ENCODE data around the gene LAMA3. TPM values are rescaled to one million over a fixed set of nuclear protein-coding genes. Genes with fewer than 3 reads are reported as not detected.

LAMA3 gene
- total and polyA plus RNA-seq, 2 experiments from 2014 or later: 3.9 to 4.9 TPM

DNA sequence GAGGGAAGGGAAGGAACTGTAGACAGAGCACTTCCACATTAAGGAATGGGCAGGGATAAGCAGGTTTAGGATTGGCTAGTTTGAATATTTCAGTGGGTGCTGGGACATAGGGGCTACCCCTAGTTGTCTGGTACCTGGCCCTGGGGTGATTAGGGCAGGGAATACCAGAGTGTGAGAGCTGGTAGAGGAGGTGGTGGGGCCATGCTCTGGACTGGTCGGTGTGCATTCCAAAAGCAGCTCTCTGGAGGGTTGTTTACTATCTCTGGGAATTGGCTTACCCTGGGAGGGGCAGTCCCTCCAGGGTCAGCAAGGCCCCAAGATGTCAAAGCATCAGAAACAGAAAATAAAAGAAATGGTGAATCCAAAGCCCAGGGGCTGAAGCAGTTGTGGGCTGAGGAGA is 103.8 kb downstream of the LAMA3 start (continued):
- TF ChIP-seq, protein P1, sequence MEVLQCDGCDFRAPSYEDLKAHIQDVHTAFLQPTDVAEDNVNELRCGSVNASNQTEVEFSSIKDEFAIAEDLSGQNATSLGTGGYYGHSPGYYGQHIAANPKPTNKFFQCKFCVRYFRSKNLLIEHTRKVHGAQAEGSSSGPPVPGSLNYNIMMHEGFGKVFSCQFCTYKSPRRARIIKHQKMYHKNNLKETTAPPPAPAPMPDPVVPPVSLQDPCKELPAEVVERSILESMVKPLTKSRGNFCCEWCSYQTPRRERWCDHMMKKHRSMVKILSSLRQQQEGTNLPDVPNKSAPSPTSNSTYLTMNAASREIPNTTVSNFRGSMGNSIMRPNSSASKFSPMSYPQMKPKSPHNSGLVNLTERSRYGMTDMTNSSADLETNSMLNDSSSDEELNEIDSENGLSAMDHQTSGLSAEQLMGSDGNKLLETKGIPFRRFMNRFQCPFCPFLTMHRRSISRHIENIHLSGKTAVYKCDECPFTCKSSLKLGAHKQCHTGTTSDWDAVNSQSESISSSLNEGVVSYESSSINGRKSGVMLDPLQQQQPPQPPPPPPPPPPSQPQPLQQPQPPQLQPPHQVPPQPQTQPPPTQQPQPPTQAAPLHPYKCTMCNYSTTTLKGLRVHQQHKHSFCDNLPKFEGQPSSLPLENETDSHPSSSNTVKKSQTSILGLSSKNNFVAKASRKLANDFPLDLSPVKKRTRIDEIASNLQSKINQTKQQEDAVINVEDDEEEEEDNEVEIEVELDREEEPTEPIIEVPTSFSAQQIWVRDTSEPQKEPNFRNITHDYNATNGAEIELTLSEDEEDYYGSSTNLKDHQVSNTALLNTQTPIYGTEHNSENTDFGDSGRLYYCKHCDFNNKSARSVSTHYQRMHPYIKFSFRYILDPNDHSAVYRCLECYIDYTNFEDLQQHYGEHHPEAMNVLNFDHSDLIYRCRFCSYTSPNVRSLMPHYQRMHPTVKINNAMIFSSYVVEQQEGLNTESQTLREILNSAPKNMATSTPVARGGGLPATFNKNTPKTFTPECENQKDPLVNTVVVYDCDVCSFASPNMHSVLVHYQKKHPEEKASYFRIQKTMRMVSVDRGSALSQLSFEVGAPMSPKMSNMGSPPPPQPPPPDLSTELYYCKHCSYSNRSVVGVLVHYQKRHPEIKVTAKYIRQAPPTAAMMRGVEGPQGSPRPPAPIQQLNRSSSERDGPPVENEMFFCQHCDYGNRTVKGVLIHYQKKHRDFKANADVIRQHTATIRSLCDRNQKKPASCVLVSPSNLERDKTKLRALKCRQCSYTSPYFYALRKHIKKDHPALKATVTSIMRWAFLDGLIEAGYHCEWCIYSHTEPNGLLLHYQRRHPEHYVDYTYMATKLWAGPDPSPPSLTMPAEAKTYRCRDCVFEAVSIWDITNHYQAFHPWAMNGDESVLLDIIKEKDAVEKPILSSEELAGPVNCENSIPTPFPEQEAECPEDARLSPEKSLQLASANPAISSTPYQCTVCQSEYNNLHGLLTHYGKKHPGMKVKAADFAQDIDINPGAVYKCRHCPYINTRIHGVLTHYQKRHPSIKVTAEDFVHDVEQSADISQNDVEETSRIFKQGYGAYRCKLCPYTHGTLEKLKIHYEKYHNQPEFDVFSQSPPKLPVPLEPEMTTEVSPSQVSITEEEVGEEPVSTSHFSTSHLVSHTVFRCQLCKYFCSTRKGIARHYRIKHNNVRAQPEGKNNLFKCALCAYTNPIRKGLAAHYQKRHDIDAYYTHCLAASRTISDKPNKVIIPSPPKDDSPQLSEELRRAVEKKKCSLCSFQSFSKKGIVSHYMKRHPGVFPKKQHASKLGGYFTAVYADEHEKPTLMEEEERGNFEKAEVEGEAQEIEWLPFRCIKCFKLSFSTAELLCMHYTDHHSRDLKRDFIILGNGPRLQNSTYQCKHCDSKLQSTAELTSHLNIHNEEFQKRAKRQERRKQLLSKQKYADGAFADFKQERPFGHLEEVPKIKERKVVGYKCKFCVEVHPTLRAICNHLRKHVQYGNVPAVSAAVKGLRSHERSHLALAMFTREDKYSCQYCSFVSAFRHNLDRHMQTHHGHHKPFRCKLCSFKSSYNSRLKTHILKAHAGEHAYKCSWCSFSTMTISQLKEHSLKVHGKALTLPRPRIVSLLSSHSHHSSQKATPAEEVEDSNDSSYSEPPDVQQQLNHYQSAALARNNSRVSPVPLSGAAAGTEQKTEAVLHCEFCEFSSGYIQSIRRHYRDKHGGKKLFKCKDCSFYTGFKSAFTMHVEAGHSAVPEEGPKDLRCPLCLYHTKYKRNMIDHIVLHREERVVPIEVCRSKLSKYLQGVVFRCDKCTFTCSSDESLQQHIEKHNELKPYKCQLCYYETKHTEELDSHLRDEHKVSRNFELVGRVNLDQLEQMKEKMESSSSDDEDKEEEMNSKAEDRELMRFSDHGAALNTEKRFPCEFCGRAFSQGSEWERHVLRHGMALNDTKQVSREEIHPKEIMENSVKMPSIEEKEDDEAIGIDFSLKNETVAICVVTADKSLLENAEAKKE (CRISPR knock-in tag; IDR thresholded peaks at IDR 0.05): no peak
- no peak for TF ChIP-seq CREB1 (CRISPR knock-in tag; IDR thresholded peaks at IDR 0.05; ENCODE audit: low read depth)
- TF ChIP-seq, protein P2, sequence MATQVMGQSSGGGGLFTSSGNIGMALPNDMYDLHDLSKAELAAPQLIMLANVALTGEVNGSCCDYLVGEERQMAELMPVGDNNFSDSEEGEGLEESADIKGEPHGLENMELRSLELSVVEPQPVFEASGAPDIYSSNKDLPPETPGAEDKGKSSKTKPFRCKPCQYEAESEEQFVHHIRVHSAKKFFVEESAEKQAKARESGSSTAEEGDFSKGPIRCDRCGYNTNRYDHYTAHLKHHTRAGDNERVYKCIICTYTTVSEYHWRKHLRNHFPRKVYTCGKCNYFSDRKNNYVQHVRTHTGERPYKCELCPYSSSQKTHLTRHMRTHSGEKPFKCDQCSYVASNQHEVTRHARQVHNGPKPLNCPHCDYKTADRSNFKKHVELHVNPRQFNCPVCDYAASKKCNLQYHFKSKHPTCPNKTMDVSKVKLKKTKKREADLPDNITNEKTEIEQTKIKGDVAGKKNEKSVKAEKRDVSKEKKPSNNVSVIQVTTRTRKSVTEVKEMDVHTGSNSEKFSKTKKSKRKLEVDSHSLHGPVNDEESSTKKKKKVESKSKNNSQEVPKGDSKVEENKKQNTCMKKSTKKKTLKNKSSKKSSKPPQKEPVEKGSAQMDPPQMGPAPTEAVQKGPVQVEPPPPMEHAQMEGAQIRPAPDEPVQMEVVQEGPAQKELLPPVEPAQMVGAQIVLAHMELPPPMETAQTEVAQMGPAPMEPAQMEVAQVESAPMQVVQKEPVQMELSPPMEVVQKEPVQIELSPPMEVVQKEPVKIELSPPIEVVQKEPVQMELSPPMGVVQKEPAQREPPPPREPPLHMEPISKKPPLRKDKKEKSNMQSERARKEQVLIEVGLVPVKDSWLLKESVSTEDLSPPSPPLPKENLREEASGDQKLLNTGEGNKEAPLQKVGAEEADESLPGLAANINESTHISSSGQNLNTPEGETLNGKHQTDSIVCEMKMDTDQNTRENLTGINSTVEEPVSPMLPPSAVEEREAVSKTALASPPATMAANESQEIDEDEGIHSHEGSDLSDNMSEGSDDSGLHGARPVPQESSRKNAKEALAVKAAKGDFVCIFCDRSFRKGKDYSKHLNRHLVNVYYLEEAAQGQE (IDR thresholded peaks at IDR 0.05; ENCODE audit: unreplicated experiment): no peak
